A549 (cell line): Measurements from ENCODE around the gene ALKBH1. TPM values are rescaled to one million over a fixed set of nuclear protein-coding genes. Genes with fewer than 3 reads are reported as not detected.

Experiments
- ATAC-seq, 2 experiments: fragments of 200-7000 bp in 1 of 2; fragments of >200 bp in 1 of 2; cut with Nextera tagmentation in 1 of 2; cut with Tn5 transposase in 1 of 2; 3 replicates each; pipeline versions ENCODE4 v1.8.0 to v1.9.1; 2018 to 2020; ENCODE audit warnings: mild to moderate bottlenecking in 1 of 2, moderate library complexity in 1 of 2
- CTCF ChIA-PET: fragments of 300-600 bp; sonication (Branson Sonifier 250); formaldehyde crosslinking; extraction: SDS; loops from one replicate; lab custom pipeline; 2021; ENCODE audit warnings: antibody characterized with exemption, inconsistent platforms; lab: Yijun Ruan, JAX
- POLR2A ChIA-PET: fragments of 350-600 bp; formaldehyde crosslinking; extraction: SDS; loops from one replicate; lab custom pipeline; 2021; ENCODE audit warnings: antibody characterized with exemption, inconsistent platforms; lab: Yijun Ruan, JAX
- DNase-seq, 2 experiments: peaks; one replicate each; pipeline versions ENCODE4 v3.0.0 to v3.0.0-alpha.2; 2011 to 2016; ENCODE audit warnings: low read depth in 1 of 2, low spot score in 1 of 2
- FAIRE-seq: peaks from 2 replicates; lab custom pipeline; 2011; peaks lifted over from hg19 to GRCh38; lab: Jason Lieb, UNC
- H3K27ac ChIP-seq, 2 experiments: fragments of >200 bp; sonication (Bioruptor Twin); formaldehyde crosslinking; 3 replicates each; pipeline ENCODE4 v1.5.1; 2016 to 2017
- H3K4me1 ChIP-seq: fragments of >200 bp; sonication (Bioruptor Twin); formaldehyde crosslinking; 3 replicates; pipeline ENCODE4 v1.6.1; 2016
- H3K4me2 ChIP-seq: fragments of >200 bp; sonication (Bioruptor Twin); formaldehyde crosslinking; 3 replicates; pipeline ENCODE4 v1.6.1; 2016
- H3K4me3 ChIP-seq: fragments of >200 bp; sonication (Bioruptor Twin); formaldehyde crosslinking; 3 replicates; pipeline ENCODE4 v1.5.1; 2016
- H3K9me3 ChIP-seq: fragments of >200 bp; sonication (Bioruptor Twin); formaldehyde crosslinking; 3 replicates; pipeline ENCODE4 v1.6.1; 2016
- BHLHE40 ChIP-seq: IDR thresholded peaks from 2 replicates; pipeline ENCODE4 v1.6.1; 2012; ENCODE audit warnings: low read depth, low read length, inconsistent platforms
- CEBPB ChIP-seq, 2 experiments: fragments of >200 bp in 1 of 2; sonication (Bioruptor Twin) in 1 of 2; formaldehyde crosslinking in 1 of 2; IDR thresholded peaks; 2 replicates each; pipeline ENCODE4 v1.6.1; 2012 to 2016
- EHF ChIP-seq: fragments of 250-450 bp; sonication (Bioruptor Pico); IDR thresholded peaks from 2 replicates; pipeline ENCODE4 v1.5.0; 2020; ENCODE audit warnings: mild to moderate bottlenecking
- EHMT2 ChIP-seq: fragments of 200-600 bp; sonication (generic); IDR thresholded peaks from 2 replicates; pipeline ENCODE4 v1.6.1; 2016; ENCODE audit warnings: antibody characterized with exemption, low read depth, mild to moderate bottlenecking, moderate library complexity
- ESRRA ChIP-seq: fragments of 150-350 bp; IDR thresholded peaks from 2 replicates; pipeline ENCODE4 v1.6.1; 2014; ENCODE audit warnings: mild to moderate bottlenecking, low read length, borderline replicate concordance
- FOSB ChIP-seq: fragments of 250-450 bp; sonication (Bioruptor Pico); IDR thresholded peaks from 2 replicates; pipeline ENCODE4 v1.5.0; 2020; ENCODE audit warnings: mild to moderate bottlenecking, moderate library complexity
- FOSL2 ChIP-seq, 2 experiments: fragments of 450-650 bp in 1 of 2; fragments of >200 bp in 1 of 2; sonication (Bioruptor Twin) in 1 of 2; formaldehyde crosslinking; IDR thresholded peaks; 2 replicates each; pipeline versions ENCODE4 v1.5.0 to v1.6.1; 2016 to 2020; ENCODE audit warnings: mild to moderate bottlenecking in 1 of 2, moderate library complexity in 1 of 2
- FOXS1 ChIP-seq: fragments of 250-450 bp; sonication (Bioruptor Pico); IDR thresholded peaks from 2 replicates; pipeline ENCODE4 v1.5.0; 2020; ENCODE audit warnings: mild to moderate bottlenecking, moderate library complexity
- HOXA7 ChIP-seq: fragments of 250-450 bp; sonication (Bioruptor Pico); IDR thresholded peaks from 2 replicates; pipeline ENCODE4 v1.5.0; 2020; ENCODE audit warnings: mild to moderate bottlenecking, moderate library complexity
- HOXB5 ChIP-seq: fragments of 250-450 bp; sonication (Bioruptor Pico); IDR thresholded peaks from 2 replicates; pipeline ENCODE4 v1.5.0; 2020; ENCODE audit warnings: mild to moderate bottlenecking, moderate library complexity
- JUN ChIP-seq, 2 experiments: fragments of >200 bp; sonication (Bioruptor Twin); formaldehyde crosslinking; IDR thresholded peaks; 2 replicates in 1 of 2; 3 replicates in 1 of 2; pipeline ENCODE4 v1.6.1; 2016 to 2017
- KDM5A ChIP-seq: fragments of 200-600 bp; sonication (generic); IDR thresholded peaks from 2 replicates; pipeline ENCODE4 v1.6.1; 2016; ENCODE audit warnings: antibody characterized with exemption, mild to moderate bottlenecking
- MAFK ChIP-seq: fragments of 450-650 bp; IDR thresholded peaks from 2 replicates; pipeline ENCODE4 v1.6.1; 2014; ENCODE audit not compliant: partially characterized antibody
- MAZ ChIP-seq: fragments of 150-350 bp; IDR thresholded peaks from 2 replicates; pipeline ENCODE4 v1.6.1; 2014; ENCODE audit warnings: antibody characterized with exemption, low read depth, low read length, borderline replicate concordance
- NPAS2 ChIP-seq: fragments of 250-450 bp; sonication (Bioruptor Pico); IDR thresholded peaks from 2 replicates; pipeline ENCODE4 v1.8.0; 2022; ENCODE audit warnings: mild to moderate bottlenecking, moderate library complexity, borderline replicate concordance
- PHF8 ChIP-seq: fragments of 200-600 bp; sonication (generic); IDR thresholded peaks from 2 replicates; pipeline ENCODE4 v1.6.1; 2016; ENCODE audit warnings: low read depth, mild to moderate bottlenecking, antibody characterized with exemption, moderate library complexity, borderline replicate concordance
- RARB ChIP-seq: fragments of 250-450 bp; sonication (Bioruptor Pico); IDR thresholded peaks from 2 replicates; pipeline ENCODE4 v1.8.0; 2021; ENCODE audit warnings: mild to moderate bottlenecking, moderate library complexity
- RCOR1 ChIP-seq: fragments of 150-350 bp; IDR thresholded peaks from 2 replicates; pipeline ENCODE4 v1.6.1; 2014; ENCODE audit warnings: antibody characterized with exemption, low read length, low read depth
- RFX5 ChIP-seq: fragments of 450-650 bp; IDR thresholded peaks from 2 replicates; pipeline ENCODE4 v1.7.1; 2014; ENCODE audit warnings: antibody characterized with exemption, mild to moderate bottlenecking, moderate library complexity
- RNF2 ChIP-seq: fragments of 200-600 bp; sonication (generic); IDR thresholded peaks from 2 replicates; pipeline ENCODE4 v1.6.1; 2016; ENCODE audit warnings: low read depth, mild to moderate bottlenecking, antibody characterized with exemption, moderate library complexity, borderline replicate concordance
- TFCP2L1 ChIP-seq: fragments of 250-450 bp; sonication (Bioruptor Pico); IDR thresholded peaks from 2 replicates; pipeline ENCODE4 v1.5.0; 2021; ENCODE audit warnings: mild to moderate bottlenecking
- TP53 ChIP-seq: fragments of 250-450 bp; sonication (Bioruptor Pico); IDR thresholded peaks from 2 replicates; pipeline ENCODE4 v1.5.0; 2021; ENCODE audit warnings: mild to moderate bottlenecking, moderate library complexity
- ZFP36 ChIP-seq: fragments of 450-650 bp; IDR thresholded peaks from 2 replicates; pipeline ENCODE4 v1.6.1; 2014; ENCODE audit warnings: borderline replicate concordance; ENCODE audit not compliant: partially characterized antibody
- WGBS: methylation state at CpG from one replicate; pipeline ENCODE4 v1.1.6; 2017; ENCODE audit errors: missing lambda C conversion rate; 5-methylcytosine and 5-hydroxymethylcytosine counted together
- polyA plus RNA-seq, 4 experiments: library from polyadenylated mRNA; depleted of rRNA in 3 of 4; stranded (reverse); fragments of >200 nt; fragmentation: RNase III in 1 of 4; extraction: RNeasy Plus Mini Kit Qiagen cat#74134 plus additional on column Dnase treatment in 1 of 4; gene quantifications; 2 replicates in 3 of 4; 3 replicates in 1 of 4; pipeline ENCODE4 v1.2.3, GENCODE V29; 2011 to 2017
- TF ChIP-seq, protein P1 (sequence below): fragments of 150-350 bp; IDR thresholded peaks from 2 replicates; pipeline ENCODE4 v1.6.1; 2014; ENCODE audit warnings: low read depth, mild to moderate bottlenecking, low read length
- TF ChIP-seq, protein P2 (sequence below): fragments of >200 bp; sonication (Bioruptor Twin); formaldehyde crosslinking; IDR thresholded peaks from 3 replicates; pipeline ENCODE4 v1.5.1; 2016
- TF ChIP-seq, protein P3 (sequence below): IDR thresholded peaks from 2 replicates; pipeline ENCODE4 v1.6.1; 2012; ENCODE audit warnings: low read depth, borderline replicate concordance
- TF ChIP-seq, protein P4 (sequence below): IDR thresholded peaks from 2 replicates; pipeline ENCODE4 v1.6.1; 2012
- TF ChIP-seq, protein P5 (sequence below): fragments of >200 bp; sonication (Bioruptor Twin); formaldehyde crosslinking; IDR thresholded peaks from 3 replicates; pipeline ENCODE4 v1.6.1; 2016

Gene ALKBH1
- polyA plus RNA-seq, 2 of the 4 experiments (the other 2 are of a cell fraction): 11.9 to 24.1 TPM

DNA sequence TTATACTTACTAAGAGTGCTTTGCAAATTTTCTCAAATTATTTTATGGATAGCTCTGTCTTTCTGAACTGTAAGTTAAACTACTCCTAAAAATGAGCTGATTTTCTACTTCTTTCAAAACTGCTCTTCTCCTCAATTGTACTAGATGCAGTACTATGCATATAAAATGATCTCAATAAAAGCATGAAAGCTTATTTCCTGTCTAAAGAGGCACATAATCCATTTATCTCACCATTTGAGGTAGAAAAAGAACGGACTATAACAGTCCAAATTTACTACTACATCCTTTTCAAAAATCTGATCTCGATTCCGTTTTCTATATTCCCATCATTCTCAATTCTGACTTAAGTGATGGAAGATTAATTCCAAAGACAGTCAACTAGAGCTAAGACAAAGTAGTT lies 14.5 kb upstream of the ALKBH1 start:
- TF ChIP-seq MAZ: no peak
- TF ChIP-seq EHMT2: no peak
- TF ChIP-seq RCOR1: no peak
- TF ChIP-seq JUN (IDR thresholded peaks at IDR 0.05): no peak
- TF ChIP-seq ESRRA: no peak
- no peak for TF ChIP-seq TFCP2L1 (CRISPR knock-in tag)
- no peak for TF ChIP-seq HOXA7 (CRISPR knock-in tag)
- TF ChIP-seq RFX5: no peak
- no peak for TF ChIP-seq RNF2
- no peak for TF ChIP-seq FOXS1 (CRISPR knock-in tag)
- Histone ChIP-seq H3K4me3 (no peak overlapping the region), H3K9me3 (no peaks in the 10 kb centered on the region), H3K4me1 (no peaks in the 10 kb centered on the region), H3K4me2 (no peak overlapping the region), H3K27ac (no peak overlapping the region)
- FAIRE-seq: no peak
- ATAC-seq: no peak
- ChIA-PET POLR2A (no interaction called here), CTCF (interaction anchor here (2.1 kb wide), 1 partner anchor 9 kb away, joined by 6 read pairs; no protein-coding TSS in a partner anchor)
- DNase-seq: no peak
- WGBS: 93% methylated on average over 3 of the region's 3 CpGs

DNA sequence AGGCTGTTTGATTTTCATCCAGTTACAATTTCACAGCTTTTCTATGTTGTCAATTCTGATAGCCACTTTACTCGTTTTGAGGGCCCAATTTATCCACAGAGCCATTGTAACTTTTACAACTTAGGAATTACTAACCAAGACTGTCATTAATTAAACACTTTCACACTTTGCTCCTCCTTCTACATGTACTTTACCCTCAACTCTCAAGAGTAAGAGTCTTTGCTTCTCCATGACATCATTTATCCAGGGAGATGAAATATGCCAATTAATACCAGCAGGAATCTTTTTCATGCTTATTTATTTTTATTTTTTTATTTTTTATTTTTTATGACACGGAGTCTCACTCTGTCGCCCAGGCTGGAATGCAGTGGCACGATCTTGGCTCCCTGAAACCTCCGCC lies 13.6 kb upstream of the ALKBH1 start:
- TF ChIP-seq FOSB: no peak
- no peak for TF ChIP-seq HOXB5
- TF ChIP-seq RCOR1: no peak
- TF ChIP-seq RARB (CRISPR knock-in tag): no peak
- TF ChIP-seq, protein P1, sequence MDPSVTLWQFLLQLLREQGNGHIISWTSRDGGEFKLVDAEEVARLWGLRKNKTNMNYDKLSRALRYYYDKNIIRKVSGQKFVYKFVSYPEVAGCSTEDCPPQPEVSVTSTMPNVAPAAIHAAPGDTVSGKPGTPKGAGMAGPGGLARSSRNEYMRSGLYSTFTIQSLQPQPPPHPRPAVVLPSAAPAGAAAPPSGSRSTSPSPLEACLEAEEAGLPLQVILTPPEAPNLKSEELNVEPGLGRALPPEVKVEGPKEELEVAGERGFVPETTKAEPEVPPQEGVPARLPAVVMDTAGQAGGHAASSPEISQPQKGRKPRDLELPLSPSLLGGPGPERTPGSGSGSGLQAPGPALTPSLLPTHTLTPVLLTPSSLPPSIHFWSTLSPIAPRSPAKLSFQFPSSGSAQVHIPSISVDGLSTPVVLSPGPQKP: no peak
- no peak for TF ChIP-seq FOSL2 (IDR thresholded peaks at IDR 0.05)
- no peak for TF ChIP-seq FOSL2 (CRISPR knock-in tag; IDR thresholded peaks at IDR 0.05)
- TF ChIP-seq, protein P2, sequence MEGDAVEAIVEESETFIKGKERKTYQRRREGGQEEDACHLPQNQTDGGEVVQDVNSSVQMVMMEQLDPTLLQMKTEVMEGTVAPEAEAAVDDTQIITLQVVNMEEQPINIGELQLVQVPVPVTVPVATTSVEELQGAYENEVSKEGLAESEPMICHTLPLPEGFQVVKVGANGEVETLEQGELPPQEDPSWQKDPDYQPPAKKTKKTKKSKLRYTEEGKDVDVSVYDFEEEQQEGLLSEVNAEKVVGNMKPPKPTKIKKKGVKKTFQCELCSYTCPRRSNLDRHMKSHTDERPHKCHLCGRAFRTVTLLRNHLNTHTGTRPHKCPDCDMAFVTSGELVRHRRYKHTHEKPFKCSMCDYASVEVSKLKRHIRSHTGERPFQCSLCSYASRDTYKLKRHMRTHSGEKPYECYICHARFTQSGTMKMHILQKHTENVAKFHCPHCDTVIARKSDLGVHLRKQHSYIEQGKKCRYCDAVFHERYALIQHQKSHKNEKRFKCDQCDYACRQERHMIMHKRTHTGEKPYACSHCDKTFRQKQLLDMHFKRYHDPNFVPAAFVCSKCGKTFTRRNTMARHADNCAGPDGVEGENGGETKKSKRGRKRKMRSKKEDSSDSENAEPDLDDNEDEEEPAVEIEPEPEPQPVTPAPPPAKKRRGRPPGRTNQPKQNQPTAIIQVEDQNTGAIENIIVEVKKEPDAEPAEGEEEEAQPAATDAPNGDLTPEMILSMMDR: no peak
- TF ChIP-seq, all 56 proteins: peak for 0
- ChIA-PET POLR2A (no interaction called here), CTCF (interaction anchor here (0.7 to 2.1 kb wide), 2 partner anchors 9 to 10 kb away, joined by 5 to 6 read pairs; no protein-coding TSS in a partner anchor)
- no peaks in the 10 kb centered on the region for H3K9me3 ChIP-seq
- no peak for FAIRE-seq
- H3K27ac ChIP-seq: no peak overlapping the region
- no peaks in the 10 kb centered on the region for H3K4me1 ChIP-seq
- ATAC-seq: no peak
- no peak for DNase-seq
- WGBS: 88% methylated on average over 5 of the region's 5 CpGs
- H3K4me3 ChIP-seq: no peak overlapping the region
- H3K4me2 ChIP-seq: no peak overlapping the region

DNA sequence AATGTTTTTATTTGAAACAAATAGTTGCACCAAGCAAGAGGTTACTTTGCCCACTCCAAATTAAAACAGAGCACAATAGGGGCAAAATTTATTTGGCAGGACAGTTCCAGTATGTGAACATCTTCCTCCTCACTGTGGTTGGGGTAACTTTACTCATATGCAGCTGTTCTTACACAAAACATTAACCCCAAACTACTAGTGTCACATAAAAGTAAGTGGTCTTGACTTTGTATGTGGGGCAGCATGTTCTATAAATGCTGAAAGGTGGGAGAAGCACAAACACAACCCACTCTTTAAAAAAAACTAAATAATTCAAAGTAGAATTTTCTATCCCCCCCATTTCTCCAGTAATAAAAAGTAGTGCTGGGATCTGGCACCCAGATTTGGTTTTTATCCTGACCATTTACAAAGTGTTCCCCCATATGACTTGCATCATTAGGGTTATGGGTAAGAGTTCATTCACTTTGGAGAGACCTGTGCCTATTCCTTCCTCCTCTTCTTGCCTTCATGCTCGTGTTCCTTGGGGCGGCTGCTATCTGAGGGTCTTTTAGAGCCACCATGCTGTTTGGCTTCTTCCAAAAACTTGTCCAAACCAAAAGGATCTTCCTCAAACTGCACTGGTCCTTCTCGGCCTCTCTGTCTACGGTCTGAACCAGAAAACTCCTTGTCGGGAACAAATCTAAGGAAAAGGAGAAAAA lies 9.9 kb upstream of the ALKBH1 start:
- WGBS: 90% methylated on average over 5 of the region's 5 CpGs
- TF ChIP-seq, protein P3, sequence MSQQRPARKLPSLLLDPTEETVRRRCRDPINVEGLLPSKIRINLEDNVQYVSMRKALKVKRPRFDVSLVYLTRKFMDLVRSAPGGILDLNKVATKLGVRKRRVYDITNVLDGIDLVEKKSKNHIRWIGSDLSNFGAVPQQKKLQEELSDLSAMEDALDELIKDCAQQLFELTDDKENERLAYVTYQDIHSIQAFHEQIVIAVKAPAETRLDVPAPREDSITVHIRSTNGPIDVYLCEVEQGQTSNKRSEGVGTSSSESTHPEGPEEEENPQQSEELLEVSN: no peak
- TF ChIP-seq NPAS2 (CRISPR knock-in tag): no peak
- no peak for TF ChIP-seq EHMT2
- TF ChIP-seq, protein P4, sequence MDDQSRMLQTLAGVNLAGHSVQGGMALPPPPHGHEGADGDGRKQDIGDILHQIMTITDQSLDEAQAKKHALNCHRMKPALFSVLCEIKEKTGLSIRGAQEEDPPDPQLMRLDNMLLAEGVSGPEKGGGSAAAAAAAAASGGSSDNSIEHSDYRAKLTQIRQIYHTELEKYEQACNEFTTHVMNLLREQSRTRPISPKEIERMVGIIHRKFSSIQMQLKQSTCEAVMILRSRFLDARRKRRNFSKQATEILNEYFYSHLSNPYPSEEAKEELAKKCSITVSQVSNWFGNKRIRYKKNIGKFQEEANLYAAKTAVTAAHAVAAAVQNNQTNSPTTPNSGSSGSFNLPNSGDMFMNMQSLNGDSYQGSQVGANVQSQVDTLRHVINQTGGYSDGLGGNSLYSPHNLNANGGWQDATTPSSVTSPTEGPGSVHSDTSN: no peak
- no peak for TF ChIP-seq KDM5A
- no peak for TF ChIP-seq RFX5
- no peak for TF ChIP-seq ZFP36
- no peak for TF ChIP-seq JUN (IDR thresholded peaks at IDR 0.05)
- no peak for TF ChIP-seq TP53 (CRISPR knock-in tag)
- no peak for TF ChIP-seq MAFK
- TF ChIP-seq PHF8: no peak
- TF ChIP-seq BHLHE40: no peak
- no peak for TF ChIP-seq EHF (CRISPR knock-in tag)
- no peak for TF ChIP-seq CEBPB (IDR thresholded peaks at IDR 0.05)
- no peak for TF ChIP-seq FOXS1 (CRISPR knock-in tag)
- TF ChIP-seq, protein P5, sequence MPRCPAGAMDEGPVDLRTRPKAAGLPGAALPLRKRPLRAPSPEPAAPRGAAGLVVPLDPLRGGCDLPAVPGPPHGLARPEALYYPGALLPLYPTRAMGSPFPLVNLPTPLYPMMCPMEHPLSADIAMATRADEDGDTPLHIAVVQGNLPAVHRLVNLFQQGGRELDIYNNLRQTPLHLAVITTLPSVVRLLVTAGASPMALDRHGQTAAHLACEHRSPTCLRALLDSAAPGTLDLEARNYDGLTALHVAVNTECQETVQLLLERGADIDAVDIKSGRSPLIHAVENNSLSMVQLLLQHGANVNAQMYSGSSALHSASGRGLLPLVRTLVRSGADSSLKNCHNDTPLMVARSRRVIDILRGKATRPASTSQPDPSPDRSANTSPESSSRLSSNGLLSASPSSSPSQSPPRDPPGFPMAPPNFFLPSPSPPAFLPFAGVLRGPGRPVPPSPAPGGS: no peak
- no peak for TF ChIP-seq FOSB

More for the DNA sequence above, 9.9 kb upstream of the ALKBH1 start:
- ATAC-seq (no peak), DNase-seq (no peak), FAIRE-seq (no peak)
- CTCF ChIA-PET: interaction anchor here (0.9 kb wide), 1 partner anchor 97 kb away, joined by 3 read pairs; no protein-coding TSS in a partner anchor
- no peak overlapping the region for H3K27ac ChIP-seq
- no peaks in the 10 kb centered on the region for H3K4me1 ChIP-seq
- POLR2A ChIA-PET: no interaction called here
- no peak overlapping the region for H3K4me3 ChIP-seq
- no peaks in the 10 kb centered on the region for H3K9me3 ChIP-seq
- no peak overlapping the region for H3K4me2 ChIP-seq
